Panc1 (cell line): ENCODE measurements around the gene HDAC3.

Source experiments
- CTCF ChIP-seq: fragments of 450-650 bp; IDR thresholded peaks from 2 replicates; pipeline ENCODE4 v1.5.1; 2017; ENCODE audit warnings: mild to moderate bottlenecking
- POLR2AphosphoS5 ChIP-seq: IDR thresholded peaks from 2 replicates; pipeline ENCODE4 v1.6.1; 2012; ENCODE audit warnings: mild to moderate bottlenecking, low read depth, low read length, moderate library complexity
- SIN3A ChIP-seq: IDR thresholded peaks from 2 replicates; pipeline ENCODE4 v1.6.1; 2012; ENCODE audit warnings: low read depth, mild to moderate bottlenecking, low read length, moderate library complexity, borderline replicate concordance; ENCODE audit not compliant: insufficient read depth
- TCF7L2 ChIP-seq: IDR thresholded peaks from 2 replicates; pipeline ENCODE4 v1.6.1; 2011; ENCODE audit warnings: mild to moderate bottlenecking, low read depth, low read length, inconsistent platforms
- TF ChIP-seq, protein P1 (sequence below), 2 experiments: IDR thresholded peaks; 2 replicates each; pipeline ENCODE4 v1.6.1; 2011 to 2012; ENCODE audit warnings: low read depth in 2 of 2, control low read depth in 1 of 2, low read length in 1 of 2, mild to moderate bottlenecking in 1 of 2, moderate library complexity in 1 of 2; ENCODE audit not compliant: insufficient read depth in 1 of 2

DNA sequence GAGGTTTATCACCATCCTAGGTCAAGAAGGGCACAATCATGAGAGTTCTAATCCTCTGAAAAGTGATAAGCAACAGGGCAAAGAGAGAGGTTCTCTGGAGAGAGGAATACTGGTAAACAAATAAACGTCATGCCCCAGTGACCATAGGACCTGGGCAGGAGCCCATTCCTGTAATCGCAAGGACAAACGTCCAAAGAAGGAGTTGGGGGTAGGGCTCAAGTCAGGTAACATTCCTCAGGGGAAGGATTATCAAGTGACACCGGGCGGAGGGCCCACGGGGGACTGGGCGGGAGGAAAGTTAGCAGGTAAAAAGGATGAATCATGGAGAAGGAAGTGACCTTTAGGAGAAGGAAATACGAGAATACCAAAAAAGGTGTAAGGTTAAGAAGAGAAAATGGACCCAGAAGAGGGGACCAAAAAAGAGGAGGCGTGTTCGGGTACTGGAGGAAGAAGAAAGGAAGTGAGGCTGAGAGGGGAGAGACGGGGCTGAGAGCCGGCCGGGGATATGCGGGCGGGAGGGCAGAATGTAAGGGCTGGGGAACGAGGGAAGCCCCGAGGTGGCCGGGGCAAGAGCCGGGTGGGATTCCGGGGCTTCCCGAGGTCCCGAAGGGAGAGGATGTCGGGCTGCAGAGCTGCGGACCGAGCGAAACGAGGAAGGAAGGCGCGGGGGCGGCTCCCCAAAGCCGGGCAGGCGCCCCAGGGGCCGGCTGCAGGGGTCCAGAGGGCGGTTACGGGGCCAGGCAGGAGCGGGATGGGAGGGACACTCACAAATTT lies 18.4 kb downstream of the HDAC3 start:
- TF ChIP-seq CTCF (no peak), POLR2AphosphoS5 (no peak), TCF7L2 (no peak), SIN3A (no peak; the same call in 1 of the 2 replicates)
- TF ChIP-seq, protein P1, sequence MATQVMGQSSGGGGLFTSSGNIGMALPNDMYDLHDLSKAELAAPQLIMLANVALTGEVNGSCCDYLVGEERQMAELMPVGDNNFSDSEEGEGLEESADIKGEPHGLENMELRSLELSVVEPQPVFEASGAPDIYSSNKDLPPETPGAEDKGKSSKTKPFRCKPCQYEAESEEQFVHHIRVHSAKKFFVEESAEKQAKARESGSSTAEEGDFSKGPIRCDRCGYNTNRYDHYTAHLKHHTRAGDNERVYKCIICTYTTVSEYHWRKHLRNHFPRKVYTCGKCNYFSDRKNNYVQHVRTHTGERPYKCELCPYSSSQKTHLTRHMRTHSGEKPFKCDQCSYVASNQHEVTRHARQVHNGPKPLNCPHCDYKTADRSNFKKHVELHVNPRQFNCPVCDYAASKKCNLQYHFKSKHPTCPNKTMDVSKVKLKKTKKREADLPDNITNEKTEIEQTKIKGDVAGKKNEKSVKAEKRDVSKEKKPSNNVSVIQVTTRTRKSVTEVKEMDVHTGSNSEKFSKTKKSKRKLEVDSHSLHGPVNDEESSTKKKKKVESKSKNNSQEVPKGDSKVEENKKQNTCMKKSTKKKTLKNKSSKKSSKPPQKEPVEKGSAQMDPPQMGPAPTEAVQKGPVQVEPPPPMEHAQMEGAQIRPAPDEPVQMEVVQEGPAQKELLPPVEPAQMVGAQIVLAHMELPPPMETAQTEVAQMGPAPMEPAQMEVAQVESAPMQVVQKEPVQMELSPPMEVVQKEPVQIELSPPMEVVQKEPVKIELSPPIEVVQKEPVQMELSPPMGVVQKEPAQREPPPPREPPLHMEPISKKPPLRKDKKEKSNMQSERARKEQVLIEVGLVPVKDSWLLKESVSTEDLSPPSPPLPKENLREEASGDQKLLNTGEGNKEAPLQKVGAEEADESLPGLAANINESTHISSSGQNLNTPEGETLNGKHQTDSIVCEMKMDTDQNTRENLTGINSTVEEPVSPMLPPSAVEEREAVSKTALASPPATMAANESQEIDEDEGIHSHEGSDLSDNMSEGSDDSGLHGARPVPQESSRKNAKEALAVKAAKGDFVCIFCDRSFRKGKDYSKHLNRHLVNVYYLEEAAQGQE (IDR thresholded peaks at IDR 0.05; ENCODE audit: insufficient read depth in 1 of 2, low read depth in 2 of 2, low read length in 1 of 2): no peak
